ENCODE data around the gene EGR2.

The EGR2 gene

DNA sequence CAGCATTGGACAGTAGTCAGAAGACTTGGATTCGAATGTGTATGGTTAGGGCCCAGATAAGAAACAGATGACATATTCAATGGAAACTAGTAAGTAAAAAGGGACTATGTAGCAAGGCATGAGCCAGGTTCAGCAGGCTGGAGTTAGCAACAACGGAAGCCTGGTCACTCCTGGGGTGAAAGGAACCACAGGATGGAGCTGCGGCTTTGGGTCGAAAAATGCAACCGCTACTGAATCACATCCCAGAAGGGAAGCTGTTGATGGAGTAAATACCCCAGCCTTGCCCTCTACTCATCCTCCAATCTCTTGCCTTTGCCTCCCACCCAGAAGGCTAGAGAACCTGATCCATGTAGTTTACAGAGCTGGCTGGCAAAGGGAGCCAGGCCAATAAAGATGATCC lies 37.5 kb upstream of the EGR2 start:
- H3K79me1 ChIP-seq (ENCODE audit: low read length) = no peaks in the 10 kb centered on the region
- H3K56ac ChIP-seq (ENCODE audit: low read length) = no peak overlapping the region
- H2BK120ac ChIP-seq (ENCODE audit: low read depth, low read length) = no peak overlapping the region
- DNase-seq = no peak
- no peak overlapping the region for H3K4ac ChIP-seq (ENCODE audit: low read depth, low read length)
- no peak overlapping the region for H3K27ac ChIP-seq (ENCODE audit: low read depth, low read length)
- no peak overlapping the region for H2BK5ac ChIP-seq (ENCODE audit: low read length)
- WGBS (ENCODE audit: extremely low coverage, insufficient coverage, low lambda C conversion rate) = no CpG with 5 or more reads among the region's 5 CpGs
- no peaks in the 10 kb centered on the region for H3K79me2 ChIP-seq (ENCODE audit: control insufficient read depth, insufficient read depth, low read length)
- H3K36me3 ChIP-seq (ENCODE audit: control insufficient read depth, insufficient read depth, low read length) = no peaks in the 10 kb centered on the region
- no peak overlapping the region for H3K9ac ChIP-seq (ENCODE audit: low read length)
- H2AK5ac ChIP-seq (ENCODE audit: low read length) = no peak overlapping the region
- H3K4me1 ChIP-seq (ENCODE audit: control insufficient read depth, low read depth, low read length) = no peaks in the 10 kb centered on the region
- no peak overlapping the region for H3K23ac ChIP-seq (ENCODE audit: low read length)
- H3K27me3 ChIP-seq (ENCODE audit: insufficient read depth, low read length, poor library complexity) = no peaks in the 10 kb centered on the region
- H4K8ac ChIP-seq (ENCODE audit: low read depth, low read length) = no peak overlapping the region
- H4K5ac ChIP-seq (ENCODE audit: low read length) = no peak overlapping the region
- no peak overlapping the region for H3K4me2 ChIP-seq (ENCODE audit: low read length)
- no peak overlapping the region for H3K4me3 ChIP-seq (ENCODE audit: low read length)
- no peak overlapping the region for H2BK15ac ChIP-seq (replicated peaks; ENCODE audit: low read depth)
- no peak overlapping the region for H3K18ac ChIP-seq (ENCODE audit: low read length)

DNA sequence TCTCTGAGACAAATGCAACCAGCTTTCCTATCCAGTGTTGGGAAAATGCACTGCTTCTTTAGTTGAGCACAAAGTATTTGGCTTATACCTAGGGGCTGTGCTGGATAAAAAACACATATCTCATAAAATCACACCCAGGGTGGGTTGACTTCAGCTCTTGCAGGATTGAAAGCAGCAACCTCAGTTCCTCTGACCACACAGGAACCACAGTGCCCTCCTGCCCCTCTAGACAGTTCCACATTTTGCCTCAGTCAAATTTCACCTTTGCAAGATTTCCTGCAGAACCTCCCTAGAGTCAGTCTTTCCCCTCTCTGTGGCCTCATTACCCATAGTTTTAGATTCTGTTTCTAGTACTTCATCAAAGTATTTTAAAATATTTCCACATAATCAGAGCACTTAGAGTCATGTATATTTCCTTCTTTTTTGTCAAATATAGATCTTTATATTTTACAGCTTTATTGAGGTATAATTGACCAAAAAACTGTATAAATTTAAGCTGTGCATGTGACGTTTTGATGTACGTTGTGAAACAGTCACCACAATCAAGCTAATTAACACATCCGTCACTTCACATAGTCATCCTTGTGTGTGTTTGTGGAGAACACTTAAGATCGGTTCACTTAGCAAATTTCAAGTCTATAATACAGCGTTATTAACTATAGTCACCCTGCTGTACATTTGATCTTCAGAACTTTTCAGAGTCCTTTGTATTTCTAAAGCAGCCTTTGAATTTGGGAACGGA lies 37.0 kb upstream of the EGR2 start:
- no peak overlapping the region for H3K56ac ChIP-seq (ENCODE audit: low read length)
- H2AK5ac ChIP-seq (ENCODE audit: low read length) = no peak overlapping the region
- H3K18ac ChIP-seq (ENCODE audit: low read length) = no peak overlapping the region
- H3K4me2 ChIP-seq (ENCODE audit: low read length) = no peak overlapping the region
- no peak overlapping the region for H3K4me3 ChIP-seq (ENCODE audit: low read length)
- no peaks in the 10 kb centered on the region for H3K79me2 ChIP-seq (ENCODE audit: control insufficient read depth, insufficient read depth, low read length)
- H3K4ac ChIP-seq (ENCODE audit: low read depth, low read length) = no peak overlapping the region
- H3K27me3 ChIP-seq (ENCODE audit: insufficient read depth, low read length, poor library complexity) = no peaks in the 10 kb centered on the region
- no peak overlapping the region for H4K5ac ChIP-seq (ENCODE audit: low read length)
- no peak overlapping the region for H3K27ac ChIP-seq (ENCODE audit: low read depth, low read length)
- H2BK120ac ChIP-seq (ENCODE audit: low read depth, low read length) = no peak overlapping the region
- no peaks in the 10 kb centered on the region for H3K79me1 ChIP-seq (ENCODE audit: low read length)
- no peak overlapping the region for H4K8ac ChIP-seq (ENCODE audit: low read depth, low read length)
- no CpG with 5 or more reads among the region's 6 CpGs for WGBS (ENCODE audit: extremely low coverage, insufficient coverage, low lambda C conversion rate)
- no peak overlapping the region for H3K9ac ChIP-seq (ENCODE audit: low read length)
- no peak overlapping the region for H3K23ac ChIP-seq (ENCODE audit: low read length)
- H3K4me1 ChIP-seq (ENCODE audit: control insufficient read depth, low read depth, low read length) = no peaks in the 10 kb centered on the region
- H3K36me3 ChIP-seq (ENCODE audit: control insufficient read depth, insufficient read depth, low read length) = no peaks in the 10 kb centered on the region
- no peak overlapping the region for H2BK5ac ChIP-seq (ENCODE audit: low read length)
- DNase-seq = no peak
- H2BK15ac ChIP-seq (replicated peaks; ENCODE audit: low read depth) = no peak overlapping the region

DNA sequence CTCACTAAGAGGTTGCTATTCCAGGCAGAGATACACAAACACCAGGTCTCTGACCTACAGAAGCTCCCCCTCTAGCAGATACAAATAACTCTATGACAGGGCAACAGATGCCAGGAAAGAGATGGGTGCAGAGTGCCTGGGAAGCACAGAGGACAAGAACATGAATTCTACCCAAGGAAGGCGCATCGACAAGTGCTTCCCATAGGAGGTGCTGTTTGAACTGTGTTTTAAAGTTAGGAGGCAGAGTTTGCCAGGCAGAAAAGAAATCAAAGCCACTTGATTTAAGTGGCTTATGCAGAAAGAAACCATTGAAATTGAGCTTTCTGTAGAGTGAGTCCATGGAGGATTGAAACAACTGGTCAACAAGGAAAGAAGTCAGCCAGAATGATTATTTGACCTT lies 35.3 kb upstream of the EGR2 start:
- Histone ChIP-seq H3K79me2 (ENCODE audit: control insufficient read depth, insufficient read depth, low read length) (no peaks in the 10 kb centered on the region), H4K5ac (ENCODE audit: low read length) (no peak overlapping the region), H3K23ac (ENCODE audit: low read length) (no peak overlapping the region), H3K79me1 (ENCODE audit: low read length) (no peaks in the 10 kb centered on the region), H3K36me3 (ENCODE audit: control insufficient read depth, insufficient read depth, low read length) (no peaks in the 10 kb centered on the region), H3K9ac (ENCODE audit: low read length) (no peak overlapping the region), H3K56ac (ENCODE audit: low read length) (no peak overlapping the region), H3K4me1 (ENCODE audit: control insufficient read depth, low read depth, low read length) (no peaks in the 10 kb centered on the region), H3K27me3 (ENCODE audit: insufficient read depth, low read length, poor library complexity) (no peaks in the 10 kb centered on the region), H4K8ac (ENCODE audit: low read depth, low read length) (no peak overlapping the region), H2BK15ac (replicated peaks; ENCODE audit: low read depth) (no peak overlapping the region), H2AK5ac (ENCODE audit: low read length) (no peak overlapping the region), H2BK120ac (ENCODE audit: low read depth, low read length) (no peak overlapping the region), H2BK5ac (ENCODE audit: low read length) (no peak overlapping the region), H3K27ac (ENCODE audit: low read depth, low read length) (no peak overlapping the region), H3K4me2 (ENCODE audit: low read length) (no peak overlapping the region), H3K4me3 (ENCODE audit: low read length) (no peak overlapping the region), H3K18ac (ENCODE audit: low read length) (no peak overlapping the region), H3K4ac (ENCODE audit: low read depth, low read length) (no peak overlapping the region)
- no CpG with 5 or more reads among the region's 2 CpGs for WGBS (ENCODE audit: extremely low coverage, insufficient coverage, low lambda C conversion rate)
- DNase-seq = peak; percentile 71

DNA sequence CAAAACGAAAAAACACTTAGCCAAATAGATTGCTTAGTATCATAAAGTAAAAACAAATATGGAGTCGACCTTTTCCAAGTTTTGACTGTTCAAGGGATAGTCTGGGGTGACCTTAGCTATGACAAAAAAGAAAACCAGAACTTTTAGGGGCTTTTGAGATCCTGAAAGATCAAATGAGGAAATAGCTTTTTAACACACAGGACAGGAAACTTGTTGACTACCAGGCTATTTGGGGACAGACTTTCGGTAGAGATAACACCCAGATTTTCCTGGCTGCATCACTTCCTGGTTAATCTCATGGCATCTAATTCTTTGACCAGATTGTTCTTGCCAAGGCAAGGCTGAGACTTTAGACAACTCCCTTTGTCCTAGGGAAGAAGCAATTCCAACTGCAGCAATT lies 34.5 kb upstream of the EGR2 start:
- no peak overlapping the region for H2BK120ac ChIP-seq (ENCODE audit: low read depth, low read length)
- H4K5ac ChIP-seq (ENCODE audit: low read length) = no peak overlapping the region
- no CpG with 5 or more reads among the region's 3 CpGs for WGBS (ENCODE audit: extremely low coverage, insufficient coverage, low lambda C conversion rate)

DNA sequence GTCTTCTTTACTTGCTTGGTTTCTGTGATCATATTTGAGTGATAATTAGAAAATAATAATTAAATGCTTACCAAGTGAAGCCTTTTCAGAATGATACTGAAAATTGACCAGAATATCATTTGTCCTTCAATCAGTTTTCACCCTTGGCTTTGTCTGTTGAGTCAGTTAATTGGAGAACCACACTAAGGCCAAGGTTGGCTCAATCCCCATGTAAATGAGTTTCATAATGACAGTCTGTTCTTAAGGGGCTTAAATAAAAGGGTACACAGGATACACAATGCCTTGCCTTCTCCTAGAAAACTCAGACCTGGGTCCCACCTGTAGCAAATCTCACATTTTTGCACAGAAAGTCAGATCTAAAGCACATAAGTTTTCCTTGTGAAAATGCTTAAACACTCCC lies 31.3 kb upstream of the EGR2 start:
- DNase-seq = no peak
- Histone ChIP-seq H3K18ac (ENCODE audit: low read length) (no peak overlapping the region), H3K4me1 (ENCODE audit: control insufficient read depth, low read depth, low read length) (no peaks in the 10 kb centered on the region), H3K36me3 (ENCODE audit: control insufficient read depth, insufficient read depth, low read length) (no peaks in the 10 kb centered on the region), H3K56ac (ENCODE audit: low read length) (no peak overlapping the region), H4K5ac (ENCODE audit: low read length) (no peak overlapping the region), H3K4ac (ENCODE audit: low read depth, low read length) (no peak overlapping the region), H3K4me3 (ENCODE audit: low read length) (no peak overlapping the region), H2AK5ac (ENCODE audit: low read length) (no peak overlapping the region), H3K23ac (ENCODE audit: low read length) (no peak overlapping the region), H3K79me1 (ENCODE audit: low read length) (no peaks in the 10 kb centered on the region), H3K9ac (ENCODE audit: low read length) (no peak overlapping the region), H2BK120ac (ENCODE audit: low read depth, low read length) (no peak overlapping the region), H3K27me3 (ENCODE audit: insufficient read depth, low read length, poor library complexity) (no peaks in the 10 kb centered on the region), H3K27ac (ENCODE audit: low read depth, low read length) (no peak overlapping the region), H4K8ac (ENCODE audit: low read depth, low read length) (no peak overlapping the region), H3K79me2 (ENCODE audit: control insufficient read depth, insufficient read depth, low read length) (no peaks in the 10 kb centered on the region), H2BK15ac (replicated peaks; ENCODE audit: low read depth) (no peak overlapping the region), H3K4me2 (ENCODE audit: low read length) (no peak overlapping the region), H2BK5ac (ENCODE audit: low read length) (no peak overlapping the region)

More for the DNA sequence above, 34.5 kb upstream of the EGR2 start:
- H2BK5ac ChIP-seq (ENCODE audit: low read length) = no peak overlapping the region
- no peaks in the 10 kb centered on the region for H3K36me3 ChIP-seq (ENCODE audit: control insufficient read depth, insufficient read depth, low read length)
- no peaks in the 10 kb centered on the region for H3K4me1 ChIP-seq (ENCODE audit: control insufficient read depth, low read depth, low read length)
- H4K8ac ChIP-seq (ENCODE audit: low read depth, low read length) = no peak overlapping the region
- no peak overlapping the region for H2AK5ac ChIP-seq (ENCODE audit: low read length)
- H3K9ac ChIP-seq (ENCODE audit: low read length) = no peak overlapping the region
- no peak overlapping the region for H3K18ac ChIP-seq (ENCODE audit: low read length)
- no peaks in the 10 kb centered on the region for H3K79me1 ChIP-seq (ENCODE audit: low read length)
- H3K23ac ChIP-seq (ENCODE audit: low read length) = no peak overlapping the region
- no peak overlapping the region for H3K4me3 ChIP-seq (ENCODE audit: low read length)
- H2BK15ac ChIP-seq (replicated peaks; ENCODE audit: low read depth) = no peak overlapping the region
- H3K4me2 ChIP-seq (ENCODE audit: low read length) = no peak overlapping the region
- H3K27ac ChIP-seq (ENCODE audit: low read depth, low read length) = no peak overlapping the region
- H3K79me2 ChIP-seq (ENCODE audit: control insufficient read depth, insufficient read depth, low read length) = no peaks in the 10 kb centered on the region
- no peak overlapping the region for H3K4ac ChIP-seq (ENCODE audit: low read depth, low read length)
- no peak overlapping the region for H3K56ac ChIP-seq (ENCODE audit: low read length)
- DNase-seq = peak; percentile 4
- no peaks in the 10 kb centered on the region for H3K27me3 ChIP-seq (ENCODE audit: insufficient read depth, low read length, poor library complexity)

Data from mesendoderm (in vitro differentiated cells).